GM12872 (cell line): ENCODE measurements around the gene PNRC1.

ENCODE experiments used
- CTCF ChIP-seq: IDR thresholded peaks from 3 replicates; pipeline ENCODE4 v1.5.1; 2011; ENCODE audit warnings: low read depth, mild to moderate bottlenecking, low read length, moderate library complexity; ENCODE audit not compliant: insufficient read depth

The PNRC1 gene

GRCh38 chr6:89087881-89088280 lies 7.3 kb downstream of the PNRC1 start:
- TF ChIP-seq CTCF: no peak

GRCh38 chr6:89098461-89098860 lies 17.9 kb downstream of the PNRC1 start:
- TF ChIP-seq CTCF: no peak

- no peak for TF ChIP-seq CTCF
Measured at GRCh38 chr6:89100114-89100513, 19.6 kb downstream of the PNRC1 start.

- no peak for TF ChIP-seq CTCF
Measured at GRCh38 chr6:89110284-89110683, 29.7 kb downstream of the PNRC1 start.

- TF ChIP-seq CTCF: no peak
Measured at GRCh38 chr6:89111933-89112332, 31.4 kb downstream of the PNRC1 start.

- TF ChIP-seq CTCF: no peak
Measured at GRCh38 chr6:89116702-89117101, 36.2 kb downstream of the PNRC1 start.

- TF ChIP-seq CTCF: peak; percentile 17; the same call in 1 of the 3 replicates
Measured at GRCh38 chr6:89117211-89118108, 36.9 kb downstream of the PNRC1 start, which contains the start of gene SRSF12. SRSF12 (minus strand) TSS chr6:89118071; CDS start chr6:89117887, 184 bp downstream.
